ENCODE measurements around the gene FRK. TPM values are rescaled to one million over a fixed set of nuclear protein-coding genes. Genes with fewer than 3 reads are reported as not detected.

FRK gene
- total and polyA plus RNA-seq, 9 donors: 0.38 to 3.5 (median 1.1) TPM

GRCh38 chr6:116041934-116042333, 18.8 kb downstream of the FRK start:
- Histone ChIP-seq H3K36me3 (no peaks in the 10 kb centered on the region), H3K27ac (no peak overlapping the region), H3K27me3 (no peaks in the 10 kb centered on the region), H3K4me3 (no peak overlapping the region), H3K9me3 (no peaks in the 10 kb centered on the region), H3K4me1 (ENCODE audit: insufficient read depth) (no peaks in the 10 kb centered on the region)
- TF ChIP-seq POLR2A (IDR thresholded peaks at IDR 0.05) (no peak), EP300 (IDR thresholded peaks at IDR 0.05) (no peak), CTCF (IDR thresholded peaks at IDR 0.05) (no peak)
- 88 to 97% (median 91%) methylated on average over 5 of the region's 5 CpGs for WGBS, 3 donors
- intact Hi-C loops (cut with DNase I): no loop called here
- no peak for DNase-seq

GRCh38 chr6:116040993-116041392, 19.7 kb downstream of the FRK start:
- H3K9me3 ChIP-seq: no peaks in the 10 kb centered on the region
- H3K27me3 ChIP-seq: no peaks in the 10 kb centered on the region
- no peak overlapping the region for H3K4me3 ChIP-seq
- H3K36me3 ChIP-seq: no peaks in the 10 kb centered on the region
- intact Hi-C loops (cut with DNase I): no loop called here
- no peak for DNase-seq
- TF ChIP-seq POLR2A (IDR thresholded peaks at IDR 0.05) (no peak), CTCF (IDR thresholded peaks at IDR 0.05) (no peak), EP300 (IDR thresholded peaks at IDR 0.05) (no peak)
- H3K4me1 ChIP-seq (ENCODE audit: insufficient read depth): no peaks in the 10 kb centered on the region
- 95 to 99% (median 95%) methylated on average over 2 of the region's 2 CpGs for WGBS, 3 donors
- H3K27ac ChIP-seq: no peak overlapping the region

- Histone ChIP-seq H3K36me3 (no peaks in the 10 kb centered on the region), H3K27me3 (no peaks in the 10 kb centered on the region), H3K9me3 (no peaks in the 10 kb centered on the region), H3K27ac (no peak overlapping the region), H3K4me3 (no peak overlapping the region), H3K4me1 (ENCODE audit: insufficient read depth) (peaks cover 3% of the 10 kb centered on the region)
- DNase-seq: no peak
- intact Hi-C loops (cut with DNase I): no loop called here
- TF ChIP-seq EP300 (IDR thresholded peaks at IDR 0.05): no peak
- TF ChIP-seq CTCF (IDR thresholded peaks at IDR 0.05): no peak
- no peak for TF ChIP-seq POLR2A (IDR thresholded peaks at IDR 0.05)
Observed at GRCh38 chr6:116036885-116037284, 23.8 kb downstream of the FRK start.

GRCh38 chr6:116036075-116036773, 24.5 kb downstream of the FRK start:
- no peaks in the 10 kb centered on the region for H3K9me3 ChIP-seq
- no peaks in the 10 kb centered on the region for H3K36me3 ChIP-seq
- H3K4me1 ChIP-seq (ENCODE audit: insufficient read depth): peaks cover 3% of the 10 kb centered on the region
- H3K27ac ChIP-seq: no peak overlapping the region
- DNase-seq: no peak
- 48 to 54% (median 49%) methylated on average over 2 of the region's 2 CpGs for WGBS, 3 donors
- TF ChIP-seq CTCF (IDR thresholded peaks at IDR 0.05): no peak
- TF ChIP-seq EP300 (IDR thresholded peaks at IDR 0.05): no peak
- no peak for TF ChIP-seq POLR2A (IDR thresholded peaks at IDR 0.05)
- no peak overlapping the region for H3K4me3 ChIP-seq
- H3K27me3 ChIP-seq: no peaks in the 10 kb centered on the region
- intact Hi-C loops (cut with DNase I): no loop called here
